A673 (cell line): Measurements from ENCODE around the gene SOCS2. TPM values are rescaled to one million over a fixed set of nuclear protein-coding genes. Genes with fewer than 3 reads are reported as not detected.

Experiments
- BruUV-seq: library from RNA; stranded (reverse); fragments of 400-500 nt; replicated peaks from 2 replicates; lab custom pipeline; 2021; lab: Mats Ljungman, UMichigan
- CTCF ChIA-PET: fragments of 300-600 bp; sonication (Branson Sonifier 250); formaldehyde crosslinking; loops from one replicate; lab custom pipeline; 2022; ENCODE audit warnings: antibody characterized with exemption; lab: Charles Lee
- POLR2A ChIA-PET: fragments of 300-600 bp; sonication (Branson Sonifier 250); formaldehyde crosslinking; loops from one replicate; lab custom pipeline; 2022; ENCODE audit warnings: antibody characterized with exemption; ENCODE audit not compliant: low non-redundant PET; lab: Charles Lee
- DNase-seq: peaks from one replicate; pipeline ENCODE4 v3.0.0-alpha.2; 2015; ENCODE audit warnings: low spot score
- H3K27ac ChIP-seq: fragments of 200-600 bp; sonication (generic); 2 replicates; pipeline ENCODE4 v1.5.1; 2016; ENCODE audit warnings: mixed run types, low read depth, mild to moderate bottlenecking, mixed read lengths, antibody characterized with exemption, low read length; ENCODE audit not compliant: poor library complexity, severe bottlenecking
- H3K27me3 ChIP-seq: fragments of 200-600 bp; sonication (generic); replicated peaks from 2 replicates; pipeline ENCODE4 v1.6.1; 2017; ENCODE audit warnings: mixed run types, low read depth, mild to moderate bottlenecking, mixed read lengths, antibody characterized with exemption, low read length; ENCODE audit not compliant: insufficient read depth, poor library complexity
- H3K36me3 ChIP-seq: fragments of 200-600 bp; sonication (generic); 2 replicates; pipeline ENCODE4 v1.6.1; 2016; ENCODE audit warnings: mixed run types, mild to moderate bottlenecking, mixed read lengths, antibody characterized with exemption, low read length; ENCODE audit not compliant: insufficient read depth, poor library complexity, severe bottlenecking
- H3K4me1 ChIP-seq: fragments of 200-600 bp; sonication (generic); 2 replicates; pipeline ENCODE4 v1.6.1; 2017; ENCODE audit warnings: mixed run types, mild to moderate bottlenecking, mixed read lengths, antibody characterized with exemption, low read length; ENCODE audit not compliant: insufficient read depth, poor library complexity, severe bottlenecking
- H3K4me3 ChIP-seq: fragments of 200-600 bp; sonication (generic); 2 replicates; pipeline ENCODE4 v1.5.1; 2016; ENCODE audit warnings: low read depth, mixed run types, mild to moderate bottlenecking, mixed read lengths, low read length; ENCODE audit not compliant: poor library complexity, severe bottlenecking
- H3K9me3 ChIP-seq: fragments of 200-600 bp; sonication (generic); 2 replicates; pipeline ENCODE4 v1.6.1; 2016; ENCODE audit warnings: mixed run types, low read depth, mild to moderate bottlenecking, mixed read lengths, antibody characterized with exemption, low read length; ENCODE audit not compliant: poor library complexity, severe bottlenecking
- EZH2 ChIP-seq: fragments of 200-600 bp; sonication (generic); IDR thresholded peaks from 2 replicates; pipeline ENCODE4 v1.6.1; 2017; ENCODE audit warnings: borderline replicate concordance, low read depth, mild to moderate bottlenecking, mixed read lengths, antibody characterized with exemption, low read length; ENCODE audit not compliant: poor library complexity, severe bottlenecking
- intact Hi-C: fragments of 100-400 bp; cut with micrococcal nuclease; formaldehyde crosslinking; loops from one replicate; pipeline ENCODE4 v1.10.0; 2022; ENCODE audit not compliant: unreplicated experiment
- total RNA-seq: library from RNA; stranded (reverse); gene quantifications from 2 replicates; pipeline ENCODE4 v1.2.3, GENCODE V29; 2021
- TF ChIP-seq, protein P1 (sequence below): fragments of 300-800, 200-600 bp; sonication (generic); conservative IDR thresholded peaks from 2 replicates; pipeline ENCODE4 v1.5.1; 2017; ENCODE audit warnings: low read depth, mild to moderate bottlenecking, antibody characterized with exemption, low read length, moderate library complexity, mixed read lengths

The SOCS2 gene
- total RNA-seq, 1 experiment from 2014 or later: 1.3 TPM

GRCh38 chr12:93580682-93581081 is 8.2 kb downstream of the SOCS2 start:
- H3K27ac ChIP-seq: no peak overlapping the region
- no peak overlapping the region for H3K4me3 ChIP-seq
- no peak for TF ChIP-seq EZH2
- TF ChIP-seq, protein P1, sequence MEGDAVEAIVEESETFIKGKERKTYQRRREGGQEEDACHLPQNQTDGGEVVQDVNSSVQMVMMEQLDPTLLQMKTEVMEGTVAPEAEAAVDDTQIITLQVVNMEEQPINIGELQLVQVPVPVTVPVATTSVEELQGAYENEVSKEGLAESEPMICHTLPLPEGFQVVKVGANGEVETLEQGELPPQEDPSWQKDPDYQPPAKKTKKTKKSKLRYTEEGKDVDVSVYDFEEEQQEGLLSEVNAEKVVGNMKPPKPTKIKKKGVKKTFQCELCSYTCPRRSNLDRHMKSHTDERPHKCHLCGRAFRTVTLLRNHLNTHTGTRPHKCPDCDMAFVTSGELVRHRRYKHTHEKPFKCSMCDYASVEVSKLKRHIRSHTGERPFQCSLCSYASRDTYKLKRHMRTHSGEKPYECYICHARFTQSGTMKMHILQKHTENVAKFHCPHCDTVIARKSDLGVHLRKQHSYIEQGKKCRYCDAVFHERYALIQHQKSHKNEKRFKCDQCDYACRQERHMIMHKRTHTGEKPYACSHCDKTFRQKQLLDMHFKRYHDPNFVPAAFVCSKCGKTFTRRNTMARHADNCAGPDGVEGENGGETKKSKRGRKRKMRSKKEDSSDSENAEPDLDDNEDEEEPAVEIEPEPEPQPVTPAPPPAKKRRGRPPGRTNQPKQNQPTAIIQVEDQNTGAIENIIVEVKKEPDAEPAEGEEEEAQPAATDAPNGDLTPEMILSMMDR: no peak
- no peak for DNase-seq
- H3K9me3 ChIP-seq: no peaks in the 10 kb centered on the region
- H3K27me3 ChIP-seq: no peaks in the 10 kb centered on the region
- BruUV-seq: no TSS peak
- POLR2A ChIA-PET: interaction anchor here (0.6 kb wide), 1 partner anchor 453 kb away, joined by 4 read pairs; no protein-coding TSS in a partner anchor
- no peaks in the 10 kb centered on the region for H3K36me3 ChIP-seq
- peaks cover 4% of the 10 kb centered on the region for H3K4me1 ChIP-seq
- CTCF ChIA-PET: no interaction called here
- intact Hi-C loops: no loop called here

DNA sequence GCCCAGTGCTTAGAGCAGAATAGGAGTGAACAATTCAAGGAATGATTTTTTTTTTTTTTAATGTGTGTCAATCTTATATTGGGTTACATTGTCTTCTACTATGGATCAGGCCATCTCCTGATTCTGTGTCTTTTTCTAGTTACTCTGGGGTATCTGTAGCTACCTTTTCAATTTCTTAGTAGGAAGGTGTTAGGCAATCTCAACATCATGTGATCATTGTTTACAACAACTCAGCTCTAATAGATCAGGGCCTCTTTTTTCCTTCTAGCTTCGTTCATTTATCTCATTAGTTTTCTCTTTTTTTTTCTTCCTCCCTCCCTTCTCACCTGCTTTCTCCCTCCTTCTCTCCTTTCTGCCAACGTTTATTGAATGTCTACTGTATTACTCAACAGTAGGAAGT is 8.9 kb downstream of the SOCS2 start:
- POLR2A ChIA-PET: no interaction called here
- no peak for DNase-seq
- CTCF ChIA-PET: no interaction called here

DNA sequence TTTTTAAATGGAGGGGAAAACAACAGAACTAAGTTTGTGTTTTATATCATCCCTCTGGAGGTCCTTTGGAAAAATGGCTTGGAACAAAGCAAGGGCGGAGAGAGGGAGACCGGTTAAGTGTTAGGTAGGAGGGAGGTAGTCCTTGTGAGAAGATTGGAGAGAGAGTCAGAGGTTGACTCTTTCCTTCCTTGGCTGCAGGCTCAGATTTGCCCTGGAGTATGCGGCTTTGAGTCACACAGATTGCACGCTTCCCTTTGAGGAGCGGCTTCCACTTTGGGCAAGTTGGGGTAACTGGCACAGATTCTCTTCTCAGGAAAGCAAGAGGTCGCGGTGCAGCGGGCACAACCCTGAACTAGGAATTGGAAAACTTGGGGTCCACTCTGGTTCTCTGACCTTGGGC is 9.9 kb downstream of the SOCS2 start:
- no peak for TF ChIP-seq EZH2
- TF ChIP-seq, protein P1: no peak
- BruUV-seq: no TSS peak
- CTCF ChIA-PET: no interaction called here

More for the DNA sequence above, 8.9 kb downstream of the SOCS2 start:
- no peaks in the 10 kb centered on the region for H3K27me3 ChIP-seq
- H3K27ac ChIP-seq: no peak overlapping the region
- intact Hi-C loops: no loop called here
- H3K9me3 ChIP-seq: no peaks in the 10 kb centered on the region
- H3K36me3 ChIP-seq: no peaks in the 10 kb centered on the region
- no peak overlapping the region for H3K4me3 ChIP-seq
- peaks cover 4% of the 10 kb centered on the region for H3K4me1 ChIP-seq
- TF ChIP-seq, protein P1: no peak
- no peak for TF ChIP-seq EZH2
- BruUV-seq: no TSS peak

More for the DNA sequence above, 9.9 kb downstream of the SOCS2 start:
- Histone ChIP-seq H3K36me3 (no peaks in the 10 kb centered on the region), H3K27me3 (no peaks in the 10 kb centered on the region), H3K4me1 (peaks cover 4% of the 10 kb centered on the region), H3K27ac (no peak overlapping the region), H3K9me3 (no peaks in the 10 kb centered on the region), H3K4me3 (no peak overlapping the region)
- DNase-seq: no peak
- POLR2A ChIA-PET: no interaction called here
- intact Hi-C loops: no loop called here
